GM12878 (cell line): ENCODE data around the gene PRM1. TPM values are rescaled to one million over a fixed set of nuclear protein-coding genes. Genes with fewer than 3 reads are reported as not detected.

ENCODE experiments used
- ATAC-seq: fragments of 200-7000 bp; cut with Tn5 transposase; 3 replicates; pipeline ENCODE4 v1.9.1; 2020; ENCODE audit warnings: mild to moderate bottlenecking, moderate library complexity
- BruUV-seq: library from RNA; stranded (reverse); fragments of 400-500 nt; replicated peaks from 2 replicates; lab custom pipeline; 2021; lab: Mats Ljungman, UMichigan
- CTCF ChIA-PET: fragments of 300-600 bp; sonication (Branson Sonifier 250); formaldehyde crosslinking; extraction: SDS; loops from one replicate; lab custom pipeline; 2021; ENCODE audit warnings: inconsistent platforms; lab: Yijun Ruan, JAX
- POLR2A ChIA-PET: fragments of 350-600 bp; formaldehyde crosslinking; extraction: SDS; loops from one replicate; lab custom pipeline; 2021; ENCODE audit warnings: inconsistent platforms; lab: Charles Lee
- RAD21 ChIA-PET: fragments of 300-600 bp; sonication (Branson Sonifier 250); formaldehyde crosslinking; loops from one replicate; lab custom pipeline; 2023; ENCODE audit warnings: antibody characterized with exemption; ENCODE audit not compliant: unreplicated experiment; lab: Charles Lee
- SMC1A ChIA-PET: fragments of 300-600 bp; sonication (Branson Sonifier 250); formaldehyde crosslinking; loops from one replicate; lab custom pipeline; 2023; ENCODE audit not compliant: unreplicated experiment, uncharacterized antibody; lab: Charles Lee
- DNase-seq: peaks from one replicate; pipeline ENCODE4 v3.0.0-alpha.2; 2011; ENCODE audit warnings: low read depth, low spot score
- FAIRE-seq: peaks from 3 replicates; lab custom pipeline; 2011; peaks lifted over from hg19 to GRCh38; lab: Jason Lieb, UNC
- H2AFZ ChIP-seq: 2 replicates; pipeline ENCODE4 v1.6.0; 2011; ENCODE audit warnings: low read depth, low read length, control low read depth; ENCODE audit not compliant: control insufficient read depth
- H3K27ac ChIP-seq: 2 replicates; pipeline ENCODE4 v1.5.1; 2011; ENCODE audit warnings: control low read depth; ENCODE audit not compliant: control insufficient read depth, insufficient read depth
- H3K27me3 ChIP-seq, 2 experiments: replicated peaks in 1 of 2; 2 replicates each; pipeline versions ENCODE4 v1.6.0 to v1.6.1; 2011; ENCODE audit warnings: low read length in 1 of 2; ENCODE audit not compliant: control insufficient read depth in 2 of 2, insufficient read depth in 2 of 2
- H3K36me3 ChIP-seq, 2 experiments: 2 replicates each; pipeline ENCODE4 v1.5.1; 2011; ENCODE audit warnings: low read length in 1 of 2; ENCODE audit not compliant: control insufficient read depth in 2 of 2, insufficient read depth in 2 of 2
- H3K4me1 ChIP-seq: 2 replicates; pipeline ENCODE4 v1.6.1; 2011; ENCODE audit warnings: mild to moderate bottlenecking, low read length, moderate library complexity, mixed read lengths; ENCODE audit not compliant: control insufficient read depth, insufficient read depth
- H3K4me2 ChIP-seq: 2 replicates; pipeline ENCODE4 v1.6.0; 2011; ENCODE audit warnings: control low read depth; ENCODE audit not compliant: control insufficient read depth, insufficient read depth
- H3K4me3 ChIP-seq: fragments of 200-600 bp; sonication (generic); 2 replicates; pipeline ENCODE4 v1.5.1; 2016
- H3K79me2 ChIP-seq: 2 replicates; pipeline ENCODE4 v1.6.0; 2011; ENCODE audit warnings: low read length; ENCODE audit not compliant: control insufficient read depth, insufficient read depth
- H3K9ac ChIP-seq: 2 replicates; pipeline ENCODE4 v1.8.0; 2011; ENCODE audit warnings: low read length, control low read depth, mixed read lengths; ENCODE audit not compliant: control insufficient read depth, insufficient read depth
- H3K9me3 ChIP-seq: replicated peaks from 3 replicates; pipeline ENCODE4 v1.5.1; 2011; ENCODE audit warnings: mild to moderate bottlenecking, low read length; ENCODE audit not compliant: control insufficient read depth, insufficient read depth
- H4K20me1 ChIP-seq: 2 replicates; pipeline ENCODE4 v1.6.0; 2011; ENCODE audit not compliant: control insufficient read depth, insufficient read depth
- BHLHE40 ChIP-seq, 2 experiments: fragments of 450-650 bp in 1 of 2; IDR thresholded peaks; 2 replicates each; pipeline ENCODE4 v1.6.1; 2011 to 2017; ENCODE audit warnings: low read depth in 2 of 2, borderline replicate concordance in 1 of 2, improper control_type of control experiment in 1 of 2, low read length in 1 of 2, mild to moderate bottlenecking in 1 of 2
- CHD2 ChIP-seq: IDR thresholded peaks from 2 replicates; pipeline ENCODE4 v1.6.1; 2011; ENCODE audit warnings: low read depth, low read length, improper control_type of control experiment, borderline replicate concordance
- EGR1 ChIP-seq, 2 experiments: IDR thresholded peaks; 1 replicate in 1 of 2; 2 replicates in 1 of 2; pipeline ENCODE4 v1.6.1; 2011 to 2012; ENCODE audit warnings: low read depth in 2 of 2, low read length in 2 of 2, borderline replicate concordance in 1 of 2, mild to moderate bottlenecking in 1 of 2, moderate library complexity in 1 of 2
- IKZF1 ChIP-seq: fragments of 450-650 bp; conservative IDR thresholded peaks from 2 replicates; pipeline ENCODE4 v1.6.1; 2017; ENCODE audit warnings: antibody characterized with exemption, mild to moderate bottlenecking
- JUNB ChIP-seq: IDR thresholded peaks from 2 replicates; pipeline ENCODE4 v1.6.1; 2016; ENCODE audit warnings: antibody characterized with exemption, mild to moderate bottlenecking
- MEF2B ChIP-seq: fragments of 450-650 bp; IDR thresholded peaks from 2 replicates; pipeline ENCODE4 v1.6.1; 2018; ENCODE audit warnings: mild to moderate bottlenecking, moderate library complexity; ENCODE audit not compliant: partially characterized antibody, poor library complexity, severe bottlenecking
- PAX5 ChIP-seq: IDR thresholded peaks from 2 replicates; pipeline ENCODE4 v1.6.1; 2011; ENCODE audit warnings: low read depth, low read length, borderline replicate concordance
- POLR2AphosphoS5 ChIP-seq: IDR thresholded peaks from 2 replicates; pipeline ENCODE4 v1.6.1; 2011; ENCODE audit warnings: mild to moderate bottlenecking, low read length, inconsistent platforms
- TARDBP ChIP-seq: IDR thresholded peaks from 2 replicates; pipeline ENCODE4 v1.6.1; 2016; ENCODE audit warnings: borderline replicate concordance
- ZSCAN29 ChIP-seq: fragments of 450-650 bp; IDR thresholded peaks from 2 replicates; pipeline ENCODE4 v1.6.1; 2017; ENCODE audit warnings: mild to moderate bottlenecking, moderate library complexity
- ZZZ3 ChIP-seq: IDR thresholded peaks from 2 replicates; pipeline ENCODE4 v1.6.1; 2011; ENCODE audit warnings: low read depth; ENCODE audit not compliant: control insufficient read depth, insufficient read length
- WGBS: methylation state at CpG from one replicate; pipeline ENCODE4 v1.1.6; 2016; ENCODE audit warnings: low lambda C conversion rate; ENCODE audit not compliant: insufficient replicate concordance, insufficient coverage; ENCODE audit errors: missing lambda C conversion rate; 5-methylcytosine and 5-hydroxymethylcytosine counted together
- in situ Hi-C: fragments of 300-500 bp; cut with MboI; formaldehyde crosslinking; loops from 9 replicates; pipeline ENCODE4 v1.14.3; 2018; ENCODE audit warnings: mixed read lengths
- intact Hi-C: fragments of 100-400 bp; cut with micrococcal nuclease; formaldehyde crosslinking; loops from one replicate; pipeline ENCODE4 v1.14.2; 2022; ENCODE audit not compliant: unreplicated experiment
- polyA plus RNA-seq, 11 experiments: library from polyadenylated mRNA; depleted of rRNA in 4 of 11; unstranded in 6 of 11; stranded (reverse) in 5 of 11; fragments of >200 nt; fragmentation: Nextera tagmentation in 4 of 11; fragmentation: Illumina TruSeq in 1 of 11; extraction: Ambion mirVana in 4 of 11; extraction: Trizol in 1 of 11; gene quantifications; 1 replicate in 1 of 11; 2 replicates in 10 of 11; pipeline versions ENCODE4 v1.2.1 to v1.2.3, GENCODE V29; 2011 to 2016; ENCODE audit warnings: inconsistent platforms in 2 of 11, missing spikeins in 2 of 11, low read depth in 1 of 11
- total RNA-seq, 4 experiments: library from RNA; depleted of rRNA in 3 of 4; stranded (reverse); fragments of >200 nt in 3 of 4; fragmentation: Illumina TruSeq in 1 of 4; extraction: Trizol in 1 of 4; gene quantifications; 2 replicates each; pipeline versions ENCODE4 v1.2.1 to v1.2.3, GENCODE V29; 2013 to 2021
- TF ChIP-seq, protein P1 (sequence below): fragments of 450-650 bp; conservative IDR thresholded peaks from 2 replicates; pipeline ENCODE4 v1.6.1; 2017; ENCODE audit warnings: mild to moderate bottlenecking, moderate library complexity
- TF ChIP-seq, protein P2 (sequence below): fragments of 450-650 bp; IDR thresholded peaks from 2 replicates; pipeline ENCODE4 v1.6.1; 2017; ENCODE audit warnings: mild to moderate bottlenecking, moderate library complexity
- TF ChIP-seq, protein P3 (sequence below): IDR thresholded peaks from 2 replicates; pipeline ENCODE4 v1.6.1; 2012; ENCODE audit warnings: low read depth, low read length, improper control_type of control experiment

Gene PRM1
- total and polyA plus RNA-seq, 10 of the 15 experiments (the other 5 are each of a cell fraction or from before 2014, with no cell fraction given): 0.20 TPM; not detected in 9

GRCh38 chr16:11251525-11252481 lies 29.3 kb downstream of the PRM1 start:
- FAIRE-seq (peak; percentile 74), ATAC-seq (peak; percentile 17), DNase-seq (no peak)
- peaks cover 37% of the 10 kb centered on the region for H3K79me2 ChIP-seq
- SMC1A ChIA-PET: interaction anchor here (0.6 to 8.8 kb wide), 30 partner anchors 16 to 335 kb away, joined by 3 to 72 read pairs (median 4); no protein-coding TSS in a partner anchor
- CTCF ChIA-PET: interaction anchor here (0.8 to 7.8 kb wide), 13 partner anchors 16 to 298 kb away, joined by 3 to 50 read pairs (median 4); no protein-coding TSS in a partner anchor
- H2AFZ ChIP-seq: no peak overlapping the region
- no peaks in the 10 kb centered on the region for H4K20me1 ChIP-seq
- peaks cover 0 to 3% of the 10 kb centered on the region in 2 experiments; a peak in 1 of 4 replicates for H3K36me3 ChIP-seq
- POLR2A ChIA-PET: interaction anchor here (0.6 to 6.6 kb wide), 20 partner anchors 9 to 287 kb away, joined by 3 to 53 read pairs (median 4); no protein-coding TSS in a partner anchor
- RAD21 ChIA-PET: interaction anchor here (0.6 to 11.8 kb wide), 26 partner anchors 16 to 298 kb away, joined by 3 to 243 read pairs (median 4); no protein-coding TSS in a partner anchor
- H3K9me3 ChIP-seq: no peaks in the 10 kb centered on the region
- H3K27ac ChIP-seq: no peak overlapping the region
- no peaks in the 10 kb centered on the region for H3K27me3 ChIP-seq
- peak overlapping the region; percentile 91; the same call in 1 of the 2 replicates for H3K4me3 ChIP-seq
- intact Hi-C loops: loop anchor here (1.0 to 2.0 kb wide), 2 partner anchors 49 to 69 kb away; no protein-coding TSS in a partner anchor
- 42% methylated on average over 18 of the region's 18 CpGs for WGBS
- peaks cover 17% of the 10 kb centered on the region for H3K4me1 ChIP-seq
- H3K9ac ChIP-seq: no peak overlapping the region
- peak overlapping the region; percentile 92 for H3K4me2 ChIP-seq
- in situ Hi-C loops: loop anchor here (5.0 kb wide), 1 partner anchor 285 kb away; no protein-coding TSS in a partner anchor
- no TSS peak for BruUV-seq
- TF ChIP-seq, protein P1, sequence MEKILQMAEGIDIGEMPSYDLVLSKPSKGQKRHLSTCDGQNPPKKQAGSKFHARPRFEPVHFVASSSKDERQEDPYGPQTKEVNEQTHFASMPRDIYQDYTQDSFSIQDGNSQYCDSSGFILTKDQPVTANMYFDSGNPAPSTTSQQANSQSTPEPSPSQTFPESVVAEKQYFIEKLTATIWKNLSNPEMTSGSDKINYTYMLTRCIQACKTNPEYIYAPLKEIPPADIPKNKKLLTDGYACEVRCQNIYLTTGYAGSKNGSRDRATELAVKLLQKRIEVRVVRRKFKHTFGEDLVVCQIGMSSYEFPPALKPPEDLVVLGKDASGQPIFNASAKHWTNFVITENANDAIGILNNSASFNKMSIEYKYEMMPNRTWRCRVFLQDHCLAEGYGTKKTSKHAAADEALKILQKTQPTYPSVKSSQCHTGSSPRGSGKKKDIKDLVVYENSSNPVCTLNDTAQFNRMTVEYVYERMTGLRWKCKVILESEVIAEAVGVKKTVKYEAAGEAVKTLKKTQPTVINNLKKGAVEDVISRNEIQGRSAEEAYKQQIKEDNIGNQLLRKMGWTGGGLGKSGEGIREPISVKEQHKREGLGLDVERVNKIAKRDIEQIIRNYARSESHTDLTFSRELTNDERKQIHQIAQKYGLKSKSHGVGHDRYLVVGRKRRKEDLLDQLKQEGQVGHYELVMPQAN: peak; percentile 18; the same call in 1 of the 2 replicates
- TF ChIP-seq, protein P2, sequence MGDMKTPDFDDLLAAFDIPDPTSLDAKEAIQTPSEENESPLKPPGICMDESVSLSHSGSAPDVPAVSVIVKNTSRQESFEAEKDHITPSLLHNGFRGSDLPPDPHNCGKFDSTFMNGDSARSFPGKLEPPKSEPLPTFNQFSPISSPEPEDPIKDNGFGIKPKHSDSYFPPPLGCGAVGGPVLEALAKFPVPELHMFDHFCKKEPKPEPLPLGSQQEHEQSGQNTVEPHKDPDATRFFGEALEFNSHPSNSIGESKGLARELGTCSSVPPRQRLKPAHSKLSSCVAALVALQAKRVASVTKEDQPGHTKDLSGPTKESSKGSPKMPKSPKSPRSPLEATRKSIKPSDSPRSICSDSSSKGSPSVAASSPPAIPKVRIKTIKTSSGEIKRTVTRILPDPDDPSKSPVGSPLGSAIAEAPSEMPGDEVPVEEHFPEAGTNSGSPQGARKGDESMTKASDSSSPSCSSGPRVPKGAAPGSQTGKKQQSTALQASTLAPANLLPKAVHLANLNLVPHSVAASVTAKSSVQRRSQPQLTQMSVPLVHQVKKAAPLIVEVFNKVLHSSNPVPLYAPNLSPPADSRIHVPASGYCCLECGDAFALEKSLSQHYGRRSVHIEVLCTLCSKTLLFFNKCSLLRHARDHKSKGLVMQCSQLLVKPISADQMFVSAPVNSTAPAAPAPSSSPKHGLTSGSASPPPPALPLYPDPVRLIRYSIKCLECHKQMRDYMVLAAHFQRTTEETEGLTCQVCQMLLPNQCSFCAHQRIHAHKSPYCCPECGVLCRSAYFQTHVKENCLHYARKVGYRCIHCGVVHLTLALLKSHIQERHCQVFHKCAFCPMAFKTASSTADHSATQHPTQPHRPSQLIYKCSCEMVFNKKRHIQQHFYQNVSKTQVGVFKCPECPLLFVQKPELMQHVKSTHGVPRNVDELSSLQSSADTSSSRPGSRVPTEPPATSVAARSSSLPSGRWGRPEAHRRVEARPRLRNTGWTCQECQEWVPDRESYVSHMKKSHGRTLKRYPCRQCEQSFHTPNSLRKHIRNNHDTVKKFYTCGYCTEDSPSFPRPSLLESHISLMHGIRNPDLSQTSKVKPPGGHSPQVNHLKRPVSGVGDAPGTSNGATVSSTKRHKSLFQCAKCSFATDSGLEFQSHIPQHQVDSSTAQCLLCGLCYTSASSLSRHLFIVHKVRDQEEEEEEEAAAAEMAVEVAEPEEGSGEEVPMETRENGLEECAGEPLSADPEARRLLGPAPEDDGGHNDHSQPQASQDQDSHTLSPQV: peak; percentile 68; the same call in 1 of the 2 replicates
- 0 out of 3 replicates have a peak, but pooled peaks of 1 of the 2 experiments have one; percentile 11 for TF ChIP-seq EGR1 (IDR thresholded peaks at IDR 0.05; ENCODE audit: borderline replicate concordance in 1 of 2, low read depth in 2 of 2, low read length in 2 of 2)
- TF ChIP-seq POLR2AphosphoS5: peak; percentile 77
- peak; percentile 71; the same call in 1 of the 2 replicates for TF ChIP-seq TARDBP
- peak; percentile 50; the same call in 1 of the 2 replicates for TF ChIP-seq JUNB
- TF ChIP-seq ZSCAN29: 0 out of 2 replicates have a peak, but pooled peaks have one; percentile 16
- peak; percentile 67; the same call in 1 of the 2 replicates for TF ChIP-seq CHD2
- TF ChIP-seq MEF2B: peak; percentile 54
- peak; percentile 56 to 61; a peak in 3 of 4 replicates for TF ChIP-seq BHLHE40 (IDR thresholded peaks at IDR 0.05; ENCODE audit: borderline replicate concordance in 1 of 2, low read depth in 2 of 2, low read length in 1 of 2)
- TF ChIP-seq ZZZ3: no peak
- TF ChIP-seq, protein P3, sequence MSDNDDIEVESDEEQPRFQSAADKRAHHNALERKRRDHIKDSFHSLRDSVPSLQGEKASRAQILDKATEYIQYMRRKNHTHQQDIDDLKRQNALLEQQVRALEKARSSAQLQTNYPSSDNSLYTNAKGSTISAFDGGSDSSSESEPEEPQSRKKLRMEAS: peak; percentile 47; the same call in 1 of the 2 replicates
- TF ChIP-seq PAX5: peak; percentile 53; the same call in 1 of the 2 replicates
- peak; percentile 75 for TF ChIP-seq IKZF1
